GM12878 (cell line): ENCODE data around the gene CFAP97D2. TPM values are rescaled to one million over a fixed set of nuclear protein-coding genes. Genes with fewer than 3 reads are reported as not detected.

Experiments used
- ATAC-seq: fragments of 200-7000 bp; cut with Tn5 transposase; 3 replicates; pipeline ENCODE4 v1.9.1; 2020; ENCODE audit warnings: mild to moderate bottlenecking, moderate library complexity
- BruUV-seq: library from RNA; stranded (reverse); fragments of 400-500 nt; replicated peaks from 2 replicates; lab custom pipeline; 2021; lab: Mats Ljungman, UMichigan
- CTCF ChIA-PET: fragments of 300-600 bp; sonication (Branson Sonifier 250); formaldehyde crosslinking; extraction: SDS; loops from one replicate; lab custom pipeline; 2021; ENCODE audit warnings: inconsistent platforms; lab: Yijun Ruan, JAX
- POLR2A ChIA-PET: fragments of 350-600 bp; formaldehyde crosslinking; extraction: SDS; loops from one replicate; lab custom pipeline; 2021; ENCODE audit warnings: inconsistent platforms; lab: Charles Lee
- RAD21 ChIA-PET: fragments of 300-600 bp; sonication (Branson Sonifier 250); formaldehyde crosslinking; loops from one replicate; lab custom pipeline; 2023; ENCODE audit warnings: antibody characterized with exemption; ENCODE audit not compliant: unreplicated experiment; lab: Charles Lee
- SMC1A ChIA-PET: fragments of 300-600 bp; sonication (Branson Sonifier 250); formaldehyde crosslinking; loops from one replicate; lab custom pipeline; 2023; ENCODE audit not compliant: unreplicated experiment, uncharacterized antibody; lab: Charles Lee
- DNase-seq: peaks from one replicate; pipeline ENCODE4 v3.0.0-alpha.2; 2011; ENCODE audit warnings: low read depth, low spot score
- FAIRE-seq: peaks from 3 replicates; lab custom pipeline; 2011; peaks lifted over from hg19 to GRCh38; lab: Jason Lieb, UNC
- H2AFZ ChIP-seq: 2 replicates; pipeline ENCODE4 v1.6.0; 2011; ENCODE audit warnings: low read depth, low read length, control low read depth; ENCODE audit not compliant: control insufficient read depth
- H3K27ac ChIP-seq: 2 replicates; pipeline ENCODE4 v1.5.1; 2011; ENCODE audit warnings: control low read depth; ENCODE audit not compliant: control insufficient read depth, insufficient read depth
- H3K27me3 ChIP-seq, 2 experiments: replicated peaks in 1 of 2; 2 replicates each; pipeline versions ENCODE4 v1.6.0 to v1.6.1; 2011; ENCODE audit warnings: low read length in 1 of 2; ENCODE audit not compliant: control insufficient read depth in 2 of 2, insufficient read depth in 2 of 2
- H3K36me3 ChIP-seq, 2 experiments: 2 replicates each; pipeline ENCODE4 v1.5.1; 2011; ENCODE audit warnings: low read length in 1 of 2; ENCODE audit not compliant: control insufficient read depth in 2 of 2, insufficient read depth in 2 of 2
- H3K4me1 ChIP-seq: 2 replicates; pipeline ENCODE4 v1.6.1; 2011; ENCODE audit warnings: mild to moderate bottlenecking, low read length, moderate library complexity, mixed read lengths; ENCODE audit not compliant: control insufficient read depth, insufficient read depth
- H3K4me2 ChIP-seq: 2 replicates; pipeline ENCODE4 v1.6.0; 2011; ENCODE audit warnings: control low read depth; ENCODE audit not compliant: control insufficient read depth, insufficient read depth
- H3K4me3 ChIP-seq: fragments of 200-600 bp; sonication (generic); 2 replicates; pipeline ENCODE4 v1.5.1; 2016
- H3K79me2 ChIP-seq: 2 replicates; pipeline ENCODE4 v1.6.0; 2011; ENCODE audit warnings: low read length; ENCODE audit not compliant: control insufficient read depth, insufficient read depth
- H3K9ac ChIP-seq: 2 replicates; pipeline ENCODE4 v1.8.0; 2011; ENCODE audit warnings: low read length, control low read depth, mixed read lengths; ENCODE audit not compliant: control insufficient read depth, insufficient read depth
- H3K9me3 ChIP-seq: replicated peaks from 3 replicates; pipeline ENCODE4 v1.5.1; 2011; ENCODE audit warnings: mild to moderate bottlenecking, low read length; ENCODE audit not compliant: control insufficient read depth, insufficient read depth
- H4K20me1 ChIP-seq: 2 replicates; pipeline ENCODE4 v1.6.0; 2011; ENCODE audit not compliant: control insufficient read depth, insufficient read depth
- HCFC1 ChIP-seq: fragments of 150-350 bp; IDR thresholded peaks from 2 replicates; pipeline ENCODE4 v1.6.1; 2014; ENCODE audit warnings: low read length
- MAX ChIP-seq: IDR thresholded peaks from 2 replicates; pipeline ENCODE4 v1.6.1; 2012; ENCODE audit warnings: low read depth, low read length, improper control_type of control experiment
- MXI1 ChIP-seq: fragments of 150-350 bp; IDR thresholded peaks from 2 replicates; pipeline ENCODE4 v1.6.1; 2011; ENCODE audit warnings: low read depth, mild to moderate bottlenecking, inconsistent platforms, low read length, improper control_type of control experiment
- PML ChIP-seq: IDR thresholded peaks from 2 replicates; pipeline ENCODE4 v1.6.1; 2012; ENCODE audit warnings: low read length, inconsistent platforms
- POLR2AphosphoS2 ChIP-seq: IDR thresholded peaks from 2 replicates; pipeline ENCODE4 v1.6.1; 2011; ENCODE audit warnings: low read depth, mild to moderate bottlenecking, low read length, improper control_type of control experiment, moderate library complexity
- PRDM15 ChIP-seq: fragments of 450-650 bp; formaldehyde crosslinking; IDR thresholded peaks from 2 replicates; pipeline ENCODE4 v1.4.0; 2020; ENCODE audit warnings: mild to moderate bottlenecking, moderate library complexity
- SIX5 ChIP-seq: IDR thresholded peaks from 2 replicates; pipeline ENCODE4 v1.6.1; 2011; ENCODE audit warnings: mild to moderate bottlenecking, low read depth, low read length, moderate library complexity; ENCODE audit not compliant: severe bottlenecking
- SREBF2 ChIP-seq: IDR thresholded peaks from 2 replicates; pipeline ENCODE4 v1.6.1; 2012; ENCODE audit warnings: mild to moderate bottlenecking, low read length
- SUPT20H ChIP-seq: IDR thresholded peaks from 2 replicates; pipeline ENCODE4 v1.6.1; 2011; ENCODE audit warnings: low read depth, mild to moderate bottlenecking, low read length, moderate library complexity, borderline replicate concordance; ENCODE audit not compliant: control insufficient read depth
- USF1 ChIP-seq: IDR thresholded peaks from 2 replicates; pipeline ENCODE4 v1.6.1; 2011; ENCODE audit warnings: borderline replicate concordance, low read depth, mild to moderate bottlenecking, moderate library complexity, mixed read lengths, low read length; ENCODE audit not compliant: insufficient read depth; ENCODE audit errors: extremely low read length
- ZNF274 ChIP-seq: IDR thresholded peaks from one replicate; pipeline ENCODE4 v1.8.0; 2011; ENCODE audit not compliant: insufficient read length, insufficient read depth
- ZNF592 ChIP-seq: fragments of 450-650 bp; IDR thresholded peaks from 2 replicates; pipeline ENCODE4 v1.6.1; 2017; ENCODE audit warnings: mild to moderate bottlenecking, moderate library complexity
- WGBS: methylation state at CpG from one replicate; pipeline ENCODE4 v1.1.6; 2016; ENCODE audit warnings: low lambda C conversion rate; ENCODE audit not compliant: insufficient replicate concordance, insufficient coverage; ENCODE audit errors: missing lambda C conversion rate; 5-methylcytosine and 5-hydroxymethylcytosine counted together
- in situ Hi-C: fragments of 300-500 bp; cut with MboI; formaldehyde crosslinking; loops from 9 replicates; pipeline ENCODE4 v1.14.3; 2018; ENCODE audit warnings: mixed read lengths
- intact Hi-C: fragments of 100-400 bp; cut with micrococcal nuclease; formaldehyde crosslinking; loops from one replicate; pipeline ENCODE4 v1.14.2; 2022; ENCODE audit not compliant: unreplicated experiment
- polyA plus RNA-seq, 11 experiments: library from polyadenylated mRNA; depleted of rRNA in 4 of 11; unstranded in 6 of 11; stranded (reverse) in 5 of 11; fragments of >200 nt; fragmentation: Nextera tagmentation in 4 of 11; fragmentation: Illumina TruSeq in 1 of 11; extraction: Ambion mirVana in 4 of 11; extraction: Trizol in 1 of 11; gene quantifications; 1 replicate in 1 of 11; 2 replicates in 10 of 11; pipeline versions ENCODE4 v1.2.1 to v1.2.3, GENCODE V29; 2011 to 2016; ENCODE audit warnings: inconsistent platforms in 2 of 11, missing spikeins in 2 of 11, low read depth in 1 of 11
- total RNA-seq, 4 experiments: library from RNA; depleted of rRNA in 3 of 4; stranded (reverse); fragments of >200 nt in 3 of 4; fragmentation: Illumina TruSeq in 1 of 4; extraction: Trizol in 1 of 4; gene quantifications; 2 replicates each; pipeline versions ENCODE4 v1.2.1 to v1.2.3, GENCODE V29; 2013 to 2021

The CFAP97D2 gene
- total and polyA plus RNA-seq, 10 of the 15 experiments (the other 5 are each of a cell fraction or from before 2014, with no cell fraction given), result not detected

GRCh38 chr13:114260814-114261213 lies 81.8 kb downstream of the CFAP97D2 start (continued):
- TF ChIP-seq MXI1, result no peak
- no peak for TF ChIP-seq USF1

- FAIRE-seq, result no peak
- POLR2A ChIA-PET, result no interaction called here
- TF ChIP-seq SREBF2 (no peak), ZNF274 (no peak), PRDM15 (no peak), SIX5 (no peak), MAX (no peak), SUPT20H (no peak), HCFC1 (no peak), POLR2AphosphoS2 (no peak), ZNF592 (no peak), PML (no peak)
Observed at GRCh38 chr13:114261328-114261965, 82.4 kb downstream of the CFAP97D2 start.

More at GRCh38 chr13:114261328-114261965, 82.4 kb downstream of the CFAP97D2 start:
- peaks cover 7 to 49% of the 10 kb centered on the region in 2 experiments for H3K36me3 ChIP-seq
- no peak overlapping the region for H2AFZ ChIP-seq
- ATAC-seq (no peak), DNase-seq (no peak)
- no peak overlapping the region for H3K4me2 ChIP-seq
- no peak overlapping the region for H3K9ac ChIP-seq
- H3K4me1 ChIP-seq, result peaks cover 42% of the 10 kb centered on the region
- peak overlapping the region; percentile 54 for H3K27ac ChIP-seq
- no peak overlapping the region for H3K4me3 ChIP-seq
- H3K27me3 ChIP-seq, result no peaks in the 10 kb centered on the region
- no TSS peak for BruUV-seq
- WGBS, result 52% methylated on average over 3 of the region's 3 CpGs
- no peaks in the 10 kb centered on the region for H4K20me1 ChIP-seq
- ChIA-PET RAD21 (no interaction called here), CTCF (interaction anchor here (1.0 kb wide), 1 partner anchor 14 kb away, joined by 3 read pairs; no protein-coding TSS in a partner anchor), SMC1A (no interaction called here)
- H3K9me3 ChIP-seq, result no peaks in the 10 kb centered on the region; the same call in 2 of the 3 replicates
- peaks cover 2% of the 10 kb centered on the region; the same call in 1 of the 2 replicates for H3K79me2 ChIP-seq
- in situ Hi-C loops (no loop called here), intact Hi-C loops (no loop called here)
